Peyer's patch (tissue), 4 donors: ENCODE measurements around the gene RFX1.

ENCODE experiments used
- CTCF ChIP-seq, 6 experiments: fragments of 450-650 bp in 4 of 6; fragments of 200-600 bp in 2 of 6; sonication (generic) in 1 of 6; IDR thresholded peaks; one replicate each; pipeline ENCODE4 v1.5.1; 2017 to 2019; ENCODE audit warnings: antibody characterized with exemption in 6 of 6, mild to moderate bottlenecking in 3 of 6, moderate library complexity in 1 of 6
- POLR2A ChIP-seq, 2 donors: fragments of 450-650 bp; IDR thresholded peaks; one replicate each; pipeline ENCODE4 v1.5.1; 2017; ENCODE audit warnings: antibody characterized with exemption in 2 of 2, mild to moderate bottlenecking in 2 of 2, moderate library complexity in 2 of 2

DNA sequence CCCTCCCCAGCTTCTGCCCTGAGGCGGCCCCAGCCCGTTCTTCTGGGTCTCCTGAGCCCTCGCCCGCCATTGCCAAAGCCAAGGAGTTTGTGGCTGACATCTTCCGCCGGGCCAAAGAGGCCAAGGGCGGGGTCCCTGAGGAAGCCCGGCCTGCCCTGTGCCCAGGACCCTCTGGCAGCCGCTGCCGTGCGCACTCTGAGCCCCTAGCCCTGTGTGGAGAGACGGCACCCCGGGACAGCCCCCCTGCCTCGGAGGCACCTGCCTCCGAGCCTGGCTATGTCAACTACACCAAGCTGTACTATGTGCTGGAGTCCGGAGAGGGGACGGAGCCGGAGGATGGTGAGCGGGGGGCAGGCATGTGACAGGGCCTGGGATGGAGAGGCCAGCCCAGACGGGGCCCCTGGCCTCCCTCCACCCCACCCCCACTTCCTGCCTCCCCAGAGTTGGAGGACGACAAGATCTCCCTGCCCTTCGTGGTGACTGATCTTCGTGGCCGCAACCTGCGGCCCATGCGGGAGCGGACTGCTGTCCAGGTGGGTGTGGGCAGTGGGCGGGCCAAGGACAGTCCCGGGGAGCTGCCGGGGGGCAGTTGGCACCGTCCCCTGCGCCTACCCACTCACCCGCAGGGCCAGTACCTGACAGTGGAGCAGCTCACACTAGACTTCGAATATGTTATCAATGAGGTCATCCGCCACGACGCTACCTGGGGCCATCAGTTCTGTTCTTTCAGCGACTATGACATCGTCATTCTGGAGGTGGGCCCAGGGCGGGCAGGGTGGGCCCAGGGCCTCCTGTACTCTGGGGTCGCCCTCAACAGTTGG, 46.8 kb downstream of the RFX1 start:
- no peak for TF ChIP-seq CTCF (IDR thresholded peaks at IDR 0.05)
- no peak for TF ChIP-seq POLR2A (IDR thresholded peaks at IDR 0.05)
